HUES48 (cell line): ENCODE measurements around the gene TMEM132E.

ENCODE experiments used
- H3K27ac ChIP-seq: one replicate; pipeline ENCODE4 v1.7.0; 2013; ENCODE audit warnings: low read depth, low read length, inconsistent platforms
- H3K27me3 ChIP-seq: 2 replicates; pipeline ENCODE4 v1.6.1; 2013; ENCODE audit warnings: mild to moderate bottlenecking, low read length; ENCODE audit not compliant: control insufficient read depth, insufficient read depth
- H3K36me3 ChIP-seq: 2 replicates; pipeline ENCODE4 v1.6.1; 2013; ENCODE audit warnings: low read length; ENCODE audit not compliant: control insufficient read depth, insufficient read depth
- H3K4me1 ChIP-seq: 2 replicates; pipeline ENCODE4 v1.6.1; 2013; ENCODE audit warnings: mild to moderate bottlenecking, low read length; ENCODE audit not compliant: control insufficient read depth, insufficient read depth
- H3K4me3 ChIP-seq: 2 replicates; pipeline ENCODE4 v1.5.1; 2013; ENCODE audit warnings: mild to moderate bottlenecking, low read depth, low read length
- H3K9ac ChIP-seq: 2 replicates; pipeline ENCODE4 v1.6.1; 2013; ENCODE audit warnings: mild to moderate bottlenecking, low read depth, low read length, moderate library complexity
- H3K9me3 ChIP-seq: 2 replicates; pipeline ENCODE4 v1.6.1; 2013; ENCODE audit warnings: low read length; ENCODE audit not compliant: control insufficient read depth, insufficient read depth

TMEM132E gene

DNA sequence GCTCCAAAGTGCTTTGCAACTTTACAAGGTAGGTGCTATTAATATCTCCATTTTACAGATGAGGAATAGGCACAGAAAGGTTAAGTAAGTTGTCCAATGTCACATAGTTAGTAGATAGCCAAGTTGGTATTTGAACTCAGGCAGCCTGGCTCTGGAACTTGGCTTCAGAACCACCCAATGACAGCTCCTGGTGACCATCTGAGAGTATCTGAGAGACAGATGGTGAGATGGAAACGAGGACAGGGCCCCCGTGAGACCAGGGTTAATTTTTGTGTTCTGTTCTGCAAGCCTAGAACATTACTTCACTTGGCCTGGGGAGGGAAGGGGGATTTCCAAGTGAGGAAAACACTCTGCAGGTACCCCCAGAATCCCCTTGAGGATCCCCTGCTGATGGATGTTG is 9.8 kb upstream of the TMEM132E start:
- Histone ChIP-seq H3K4me1 (peaks cover 4% of the 10 kb centered on the region; the same call in 1 of the 2 replicates), H3K9ac (no peak overlapping the region), H3K9me3 (no peaks in the 10 kb centered on the region), H3K27ac (no peak overlapping the region), H3K36me3 (no peaks in the 10 kb centered on the region), H3K4me3 (no peak overlapping the region), H3K27me3 (peaks cover 73% of the 10 kb centered on the region)

DNA sequence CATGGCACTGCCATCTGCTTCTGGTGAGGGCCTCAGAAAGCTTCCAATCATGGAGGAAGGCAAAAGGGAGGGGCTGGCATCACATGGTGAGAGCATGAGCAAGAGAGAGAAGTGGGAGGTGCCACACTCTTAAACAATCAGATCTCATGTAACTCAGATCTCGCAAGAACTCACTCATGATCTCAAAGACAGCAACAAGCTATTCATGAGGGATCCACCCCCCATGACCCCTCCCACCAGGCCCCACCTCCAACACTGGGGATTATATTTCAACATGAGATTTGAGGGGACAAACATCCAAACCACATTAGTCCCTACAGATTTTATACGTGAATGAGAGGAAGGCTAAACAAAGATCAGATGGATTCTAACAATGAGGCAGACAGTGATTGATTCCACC is 8.9 kb upstream of the TMEM132E start:
- peaks cover 4% of the 10 kb centered on the region; the same call in 1 of the 2 replicates for H3K4me1 ChIP-seq
- no peak overlapping the region for H3K4me3 ChIP-seq
- no peaks in the 10 kb centered on the region for H3K36me3 ChIP-seq
- H3K9ac ChIP-seq: no peak overlapping the region
- H3K27ac ChIP-seq: no peak overlapping the region
- peaks cover 74% of the 10 kb centered on the region for H3K27me3 ChIP-seq
- H3K9me3 ChIP-seq: no peaks in the 10 kb centered on the region

DNA sequence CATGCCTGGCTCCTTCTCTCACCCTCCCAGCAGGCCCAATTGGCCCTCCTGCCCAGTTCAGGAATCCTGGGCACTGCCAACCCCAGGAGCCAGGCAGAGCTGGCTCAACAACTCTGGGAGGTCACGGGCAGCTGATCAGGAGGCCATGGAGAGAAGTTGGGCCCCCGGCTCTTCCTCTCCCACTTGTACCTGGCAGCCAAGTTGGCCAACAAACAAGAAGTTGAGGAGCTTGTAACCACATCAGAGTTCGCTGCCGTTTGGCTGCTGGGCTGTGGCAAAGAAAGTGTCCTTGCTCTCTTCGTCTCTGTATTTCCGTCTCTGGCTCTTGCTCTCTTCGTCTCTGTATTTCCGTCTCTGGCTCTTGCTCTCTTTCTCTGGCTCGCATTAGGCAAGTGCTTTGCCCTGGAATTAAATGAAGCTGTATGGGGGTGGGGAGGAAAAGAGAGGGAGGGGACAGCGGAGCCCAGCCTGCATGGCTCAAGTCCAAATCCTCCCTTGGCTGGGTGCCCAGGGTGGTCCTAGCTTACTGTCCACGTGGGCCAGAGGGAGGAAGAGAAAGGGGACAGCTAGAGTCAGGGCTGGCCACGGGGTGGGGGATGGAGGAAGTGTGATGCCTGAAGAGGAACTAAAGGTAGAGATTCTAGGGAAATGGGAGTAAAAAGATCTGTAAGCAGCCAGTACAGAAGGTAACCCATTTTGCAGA is 7.8 kb upstream of the TMEM132E start:
- H3K9ac ChIP-seq: no peak overlapping the region
- no peak overlapping the region for H3K27ac ChIP-seq
- H3K4me1 ChIP-seq: peaks cover 4% of the 10 kb centered on the region; the same call in 1 of the 2 replicates
- H3K9me3 ChIP-seq: no peaks in the 10 kb centered on the region
- no peaks in the 10 kb centered on the region for H3K36me3 ChIP-seq
- H3K4me3 ChIP-seq: no peak overlapping the region
- peaks cover 76% of the 10 kb centered on the region for H3K27me3 ChIP-seq

DNA sequence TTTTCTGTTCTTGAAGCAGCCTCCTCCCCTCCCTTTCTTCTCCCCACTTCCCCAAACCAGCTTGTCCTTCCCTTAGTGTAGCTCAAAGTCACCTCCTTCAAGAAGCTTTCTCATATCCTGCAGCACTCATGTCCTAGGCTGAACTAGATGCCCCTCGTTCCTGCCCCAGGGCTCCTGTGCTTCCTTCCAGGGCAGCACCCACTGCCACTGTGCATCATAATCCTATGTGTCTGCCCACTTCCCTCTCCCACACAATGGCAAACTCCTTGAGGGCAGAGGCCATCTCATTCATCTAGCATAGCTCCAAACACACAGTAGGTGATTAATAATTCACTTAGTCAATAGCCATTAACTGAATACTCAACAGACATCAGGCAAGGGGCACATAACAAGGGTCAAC is 6.9 kb upstream of the TMEM132E start:
- H3K9ac ChIP-seq: no peak overlapping the region
- H3K27ac ChIP-seq: no peak overlapping the region
- H3K9me3 ChIP-seq: no peaks in the 10 kb centered on the region
- H3K36me3 ChIP-seq: no peaks in the 10 kb centered on the region
- H3K4me3 ChIP-seq: no peak overlapping the region
- H3K4me1 ChIP-seq: peaks cover 7% of the 10 kb centered on the region; the same call in 1 of the 2 replicates
- peaks cover 78% of the 10 kb centered on the region for H3K27me3 ChIP-seq

- H3K9me3 ChIP-seq: no peaks in the 10 kb centered on the region
- H3K9ac ChIP-seq: no peak overlapping the region
- peaks cover 18% of the 10 kb centered on the region for H3K4me1 ChIP-seq
- H3K27me3 ChIP-seq: peaks cover 94% of the 10 kb centered on the region
- no peaks in the 10 kb centered on the region for H3K36me3 ChIP-seq
- no peak overlapping the region for H3K27ac ChIP-seq
- no peak overlapping the region for H3K4me3 ChIP-seq
These were observed 4.2 kb upstream of the TMEM132E start for GRCh38 chr17:34575182-34575581.

GRCh38 chr17:34578016-34578415 is 1.4 kb upstream of the TMEM132E start:
- Histone ChIP-seq H3K27me3 (peaks cover 99% of the 10 kb centered on the region), H3K36me3 (no peaks in the 10 kb centered on the region), H3K4me3 (peak overlapping the region; percentile 54; the same call in 1 of the 2 replicates), H3K9me3 (no peaks in the 10 kb centered on the region), H3K9ac (no peak overlapping the region), H3K4me1 (peaks cover 23% of the 10 kb centered on the region), H3K27ac (no peak overlapping the region)

- peaks cover 23% of the 10 kb centered on the region for H3K4me1 ChIP-seq
- H3K27me3 ChIP-seq: peaks cover 100% of the 10 kb centered on the region
- no peaks in the 10 kb centered on the region for H3K36me3 ChIP-seq
- no peak overlapping the region for H3K9ac ChIP-seq
- H3K27ac ChIP-seq: no peak overlapping the region
- H3K4me3 ChIP-seq: peak overlapping the region; percentile 54
- no peaks in the 10 kb centered on the region for H3K9me3 ChIP-seq
These were observed 746 bp upstream of the TMEM132E start for GRCh38 chr17:34578656-34579016.

GRCh38 chr17:34579979-34580684 is 750 bp downstream of the TMEM132E start:
- Histone ChIP-seq H3K9me3 (no peaks in the 10 kb centered on the region), H3K4me1 (peaks cover 23% of the 10 kb centered on the region), H3K27ac (no peak overlapping the region), H3K36me3 (no peaks in the 10 kb centered on the region), H3K9ac (no peak overlapping the region), H3K4me3 (peak overlapping the region; percentile 54), H3K27me3 (peaks cover 100% of the 10 kb centered on the region)

- H3K27ac ChIP-seq: no peak overlapping the region
- H3K9me3 ChIP-seq: no peaks in the 10 kb centered on the region
- H3K9ac ChIP-seq: no peak overlapping the region
- peak overlapping the region; percentile 54 for H3K4me3 ChIP-seq
- H3K27me3 ChIP-seq: peaks cover 100% of the 10 kb centered on the region
- no peaks in the 10 kb centered on the region for H3K36me3 ChIP-seq
- H3K4me1 ChIP-seq: peaks cover 23% of the 10 kb centered on the region
These were observed 1.5 kb downstream of the TMEM132E start for GRCh38 chr17:34580685-34581445.

DNA sequence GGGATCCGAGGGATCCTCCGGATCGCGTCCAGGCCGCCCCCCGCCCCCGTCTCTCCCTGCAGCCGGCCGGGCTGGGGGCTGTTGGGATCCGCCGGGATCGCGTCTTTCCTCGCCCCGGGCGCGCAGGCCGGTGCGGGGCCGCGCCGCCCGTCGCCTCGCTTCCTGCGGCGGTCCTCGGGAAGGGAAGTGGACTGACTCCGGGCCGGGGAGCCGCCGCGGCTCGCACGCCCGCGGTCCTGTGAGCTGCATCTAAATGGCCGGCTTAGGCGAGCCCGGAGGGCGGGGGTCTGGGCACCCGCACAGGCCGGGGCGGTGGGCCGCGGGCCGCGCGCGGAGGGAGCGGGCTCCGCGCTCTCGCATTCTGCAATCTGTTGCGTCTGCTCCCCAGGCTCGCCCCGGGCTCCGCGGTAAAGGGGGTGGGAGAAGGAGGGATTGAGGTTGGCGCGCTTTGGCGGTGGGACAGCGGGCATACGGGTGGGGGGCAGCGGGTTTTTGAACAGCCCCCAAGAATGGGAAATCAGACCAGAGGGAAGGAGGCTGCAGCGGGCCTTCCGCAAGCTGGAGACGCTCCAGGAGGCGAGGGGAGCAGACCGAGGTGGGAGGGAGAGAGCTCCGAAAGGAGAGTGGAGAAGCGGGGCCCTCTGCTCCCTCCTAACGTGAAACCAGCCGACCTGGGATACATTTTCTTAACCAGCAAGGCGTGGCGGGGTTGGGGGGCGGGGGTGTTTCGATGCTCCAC is 2.2 kb downstream of the TMEM132E start:
- H3K9ac ChIP-seq: no peak overlapping the region

More for the DNA sequence above, 2.2 kb downstream of the TMEM132E start:
- no peak overlapping the region for H3K27ac ChIP-seq
- H3K27me3 ChIP-seq: peaks cover 100% of the 10 kb centered on the region
- H3K4me3 ChIP-seq: peak overlapping the region; percentile 54; the same call in 1 of the 2 replicates
- no peaks in the 10 kb centered on the region for H3K9me3 ChIP-seq
- peaks cover 23% of the 10 kb centered on the region for H3K4me1 ChIP-seq
- no peaks in the 10 kb centered on the region for H3K36me3 ChIP-seq
